NCI-H748 (cell line): Measurements from ENCODE around the gene NSUN7.
"Not testable (repeated sequence)": the region's sequence is repeated elsewhere in the genome, so short reads cannot be mapped to it uniquely, and the experiment has no call there.

Source experiments
- DNase-seq: peaks from one replicate; lab custom pipeline; 2025; ENCODE audit not compliant: unreplicated experiment; lab: John Stamatoyannopoulos, UW

The NSUN7 gene

DNA sequence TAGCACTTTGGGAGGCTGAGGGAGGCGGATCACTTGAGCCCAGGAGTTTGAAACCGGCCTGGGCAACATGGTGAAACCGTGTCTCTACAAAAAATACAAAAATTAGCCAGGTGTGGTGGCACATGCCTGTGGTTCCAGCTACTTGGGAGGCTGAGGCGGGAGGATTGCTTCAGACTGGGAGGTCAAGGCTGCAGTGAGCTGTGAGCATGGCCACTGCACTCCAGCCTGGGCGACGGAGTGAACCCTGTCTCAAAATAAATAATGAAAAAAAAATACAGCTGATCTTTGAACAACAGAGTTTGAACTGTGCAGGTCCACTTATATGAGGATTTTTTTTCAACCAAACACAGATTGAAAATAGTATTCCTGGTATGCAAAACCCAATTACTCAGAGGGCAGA is 67.4 kb downstream of the NSUN7 start:
- DNase-seq: not testable (repeated sequence)

DNA sequence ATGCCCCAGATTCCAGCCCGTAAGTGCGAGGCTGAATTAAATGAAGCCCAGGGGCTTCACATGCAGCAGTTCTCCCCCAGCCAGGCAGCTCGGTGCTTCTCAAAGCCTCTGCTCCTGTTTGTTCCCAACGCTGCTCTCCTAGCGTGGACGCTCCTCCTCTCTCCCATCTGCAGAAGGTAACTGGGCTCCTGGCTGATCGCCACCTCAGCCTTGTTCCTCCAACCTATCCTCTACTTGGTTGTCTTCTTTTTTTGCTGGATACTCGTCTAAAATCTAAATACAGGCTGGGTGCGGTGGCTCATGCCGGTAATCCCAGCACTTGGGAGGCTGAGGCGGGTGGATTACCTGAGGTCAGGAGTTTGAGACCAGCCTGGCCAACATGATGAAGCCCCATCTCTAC is 70.3 kb downstream of the NSUN7 start:
- no peak for DNase-seq

DNA sequence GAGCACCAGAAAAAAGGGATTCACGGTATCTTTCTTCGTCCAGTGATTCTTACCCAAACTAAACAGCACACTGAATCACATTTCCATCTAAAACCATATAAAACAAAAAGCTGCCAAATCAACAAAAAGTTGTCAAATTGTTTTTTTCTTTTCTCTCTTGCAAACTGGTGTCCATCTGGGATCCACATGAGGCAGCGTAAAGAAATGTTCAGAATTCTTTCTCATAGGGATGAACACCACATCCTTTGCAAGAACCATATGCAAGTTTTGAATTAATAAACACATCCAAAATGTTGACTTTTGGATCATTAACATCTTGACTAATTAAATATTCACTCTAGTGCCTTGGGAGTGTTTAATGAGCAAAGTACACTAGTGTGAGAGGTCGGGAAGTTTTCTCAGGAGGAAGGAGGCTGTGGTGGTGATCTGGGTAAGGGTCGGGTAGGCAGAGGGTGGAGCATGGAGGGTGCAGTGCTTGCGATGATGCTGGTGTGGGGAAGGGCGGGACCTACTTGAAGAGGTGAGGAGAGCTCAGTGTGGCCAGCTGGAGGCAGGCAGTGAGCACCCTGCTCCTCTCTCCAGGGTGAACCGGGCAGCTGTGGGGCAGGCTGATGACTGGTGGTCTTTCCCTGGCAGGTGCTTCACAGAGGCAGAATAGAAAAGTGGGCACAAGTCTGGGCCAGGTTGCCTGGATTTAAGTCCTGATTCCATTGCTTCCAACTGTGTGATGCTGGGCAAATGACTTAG is 72.8 kb downstream of the NSUN7 start:
- no peak for DNase-seq

DNA sequence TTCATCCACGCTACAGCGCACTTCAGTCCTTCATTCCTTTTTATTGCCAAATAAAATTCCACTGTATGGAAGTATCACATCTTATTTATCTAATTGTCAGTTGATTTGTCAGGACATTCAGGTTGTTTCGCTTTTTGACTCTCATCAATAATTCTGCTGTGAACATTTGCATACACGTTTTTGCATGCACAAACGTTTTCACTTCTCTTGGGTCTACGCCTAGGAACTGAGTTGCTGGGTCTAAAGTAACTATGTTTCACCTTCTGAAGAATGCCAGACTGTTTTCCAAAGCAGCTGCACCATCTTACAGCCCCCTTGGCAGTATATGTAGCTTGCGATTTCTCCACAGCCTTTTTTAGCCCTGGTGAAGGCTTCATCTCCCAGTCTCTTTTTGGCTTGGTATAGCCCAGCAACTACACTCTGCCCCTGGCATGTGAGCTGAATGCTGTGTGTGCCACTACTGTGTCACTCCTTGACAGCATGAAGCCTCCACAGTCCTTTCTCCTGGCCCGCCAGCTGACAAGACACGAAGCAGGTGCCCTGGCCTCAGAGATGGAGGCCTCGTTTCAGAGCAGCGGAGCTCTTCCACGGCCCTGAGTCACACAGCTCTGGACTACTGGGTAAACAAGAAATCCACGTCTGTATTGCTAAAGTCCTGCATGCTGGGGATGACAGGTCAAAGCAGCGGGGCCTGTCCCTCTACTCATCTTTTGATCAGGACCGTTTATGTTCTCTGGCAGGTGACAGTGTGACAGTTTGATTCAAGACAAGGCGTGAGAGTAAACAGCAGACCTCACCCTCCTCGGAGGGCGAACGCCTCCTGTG is 75.5 kb downstream of the NSUN7 start:
- DNase-seq: no peak

DNA sequence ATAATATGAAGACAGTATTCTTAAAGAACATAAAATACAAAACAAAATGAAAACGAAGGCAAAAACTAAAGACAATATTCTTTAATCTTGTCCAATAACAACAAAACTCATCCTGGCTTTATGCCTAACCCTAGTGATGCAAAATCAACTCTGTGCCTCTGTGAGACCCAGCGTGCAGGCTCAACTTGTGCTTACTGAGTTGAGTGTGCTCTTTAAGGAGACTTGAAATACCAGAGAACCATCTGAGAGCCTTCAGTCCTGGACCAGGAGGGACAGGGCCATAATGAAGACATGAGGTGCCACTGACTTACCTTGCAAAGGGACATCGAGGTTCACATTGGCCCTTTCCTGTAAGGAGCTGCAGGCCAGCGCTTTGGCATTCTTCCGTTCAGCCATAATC is 77.1 kb downstream of the NSUN7 start:
- DNase-seq: no peak

DNA sequence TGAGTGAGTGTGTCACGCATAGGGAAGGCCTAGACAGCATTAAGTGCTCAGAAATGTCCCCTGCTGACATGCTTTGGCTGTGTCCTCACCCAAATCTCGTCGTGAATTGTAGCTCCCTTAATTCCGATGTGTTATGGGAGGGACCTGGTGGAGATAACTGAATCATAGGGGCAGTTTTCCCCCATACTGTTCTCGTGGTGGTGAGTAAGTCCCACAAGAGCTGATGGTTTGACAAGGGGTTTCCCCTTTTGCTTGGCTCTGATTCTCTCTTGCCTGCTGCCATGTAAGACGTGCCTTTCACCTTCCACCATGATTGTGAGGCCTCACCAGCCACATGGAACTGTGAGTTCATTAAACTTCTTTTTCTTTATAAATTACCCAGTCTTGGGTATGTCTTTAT is 78.0 kb downstream of the NSUN7 start:
- no peak for DNase-seq

DNA sequence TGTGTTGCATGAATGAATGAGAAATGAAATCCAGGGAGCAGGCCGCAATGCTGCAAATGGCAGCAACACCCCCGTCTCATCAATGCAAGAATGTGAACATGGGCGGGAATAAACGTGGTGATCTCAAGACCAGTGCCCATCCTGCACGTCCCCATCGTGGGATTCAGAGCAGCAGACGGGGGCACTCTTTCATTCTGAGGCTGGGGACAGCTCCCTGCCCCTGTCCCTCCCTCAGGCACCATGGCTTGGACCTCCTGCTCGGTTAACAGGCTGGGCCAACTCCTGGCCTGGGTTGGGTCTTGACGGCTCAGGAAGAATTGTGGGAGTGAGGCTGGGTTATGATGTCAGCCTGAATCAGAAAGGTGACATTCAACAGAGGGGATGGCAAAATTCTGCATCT is 78.9 kb downstream of the NSUN7 start:
- DNase-seq: no peak

DNA sequence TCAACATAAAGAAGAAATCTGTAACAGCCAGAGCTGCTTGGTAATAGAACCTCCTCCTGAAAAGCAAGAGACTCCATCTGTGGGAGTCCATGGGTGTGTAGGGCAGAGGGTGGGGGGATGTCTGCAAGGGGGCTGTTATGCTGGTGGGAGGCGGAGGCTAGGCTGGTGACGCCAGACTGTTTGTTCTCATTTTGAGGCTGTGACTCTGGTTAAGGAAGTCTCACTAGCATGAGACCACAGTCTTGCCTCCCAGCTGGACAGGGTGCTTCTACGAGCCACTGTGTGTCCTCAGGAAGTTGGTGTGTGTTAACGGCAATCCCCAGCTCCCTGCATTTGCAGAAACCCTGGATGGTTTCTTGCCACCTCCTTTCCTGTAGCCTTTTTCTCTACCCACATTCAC is 79.8 kb downstream of the NSUN7 start:
- DNase-seq: no peak

DNA sequence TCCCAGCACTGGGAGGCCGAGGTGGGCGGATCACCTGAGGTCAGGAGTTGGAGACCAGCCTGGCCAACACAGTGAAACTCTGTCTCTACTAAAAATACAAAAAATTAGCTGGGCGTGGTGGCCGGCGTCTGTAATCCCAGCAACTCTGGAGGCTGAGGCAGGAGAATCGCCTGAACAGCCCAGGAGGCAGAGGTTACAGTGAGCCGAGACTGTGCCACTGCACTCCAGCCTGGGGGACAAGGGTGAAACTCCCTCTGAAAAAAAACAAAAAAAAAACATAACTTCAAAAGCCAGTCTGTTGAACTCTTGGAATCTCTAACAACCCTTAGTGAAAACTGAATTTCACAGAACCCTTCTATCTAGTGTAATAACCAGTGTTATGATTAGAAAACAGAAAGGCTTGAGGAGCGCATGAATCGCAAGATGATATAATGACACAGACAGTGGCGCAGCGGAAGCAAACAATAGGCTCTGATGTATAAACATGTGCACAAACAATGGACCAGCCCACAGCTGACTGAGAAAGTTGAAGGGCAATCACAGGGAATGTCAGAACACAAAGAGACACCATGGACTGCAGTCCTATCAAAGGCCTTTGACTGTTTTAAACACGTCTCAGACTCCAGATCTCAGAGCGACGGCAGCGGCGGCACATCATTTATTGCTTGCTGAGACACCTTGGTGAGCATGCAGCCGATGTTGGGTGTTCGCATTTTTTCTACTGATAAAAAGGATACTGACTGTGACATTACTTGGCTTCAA is 81.6 kb downstream of the NSUN7 start:
- DNase-seq: peak; percentile 31

DNA sequence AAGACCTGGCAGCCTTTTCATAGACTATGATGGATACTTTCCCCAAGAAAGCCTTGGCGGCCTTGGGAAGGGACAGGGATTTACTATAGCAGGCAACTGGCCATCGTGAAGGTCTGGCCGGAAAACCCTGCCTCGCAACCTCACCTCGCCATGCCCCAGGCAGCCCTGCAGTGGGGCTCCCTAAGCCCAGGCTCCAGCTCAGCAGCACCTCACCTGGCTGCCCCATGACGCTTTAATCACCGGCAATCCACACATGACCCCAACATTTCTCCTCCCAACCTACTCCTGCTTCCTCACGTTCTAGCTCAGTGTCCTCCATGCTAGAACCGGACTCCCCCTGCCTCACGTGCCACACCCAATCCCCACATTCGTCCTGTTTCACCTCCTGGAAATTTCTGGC is 82.4 kb downstream of the NSUN7 start:
- no peak for DNase-seq

DNA sequence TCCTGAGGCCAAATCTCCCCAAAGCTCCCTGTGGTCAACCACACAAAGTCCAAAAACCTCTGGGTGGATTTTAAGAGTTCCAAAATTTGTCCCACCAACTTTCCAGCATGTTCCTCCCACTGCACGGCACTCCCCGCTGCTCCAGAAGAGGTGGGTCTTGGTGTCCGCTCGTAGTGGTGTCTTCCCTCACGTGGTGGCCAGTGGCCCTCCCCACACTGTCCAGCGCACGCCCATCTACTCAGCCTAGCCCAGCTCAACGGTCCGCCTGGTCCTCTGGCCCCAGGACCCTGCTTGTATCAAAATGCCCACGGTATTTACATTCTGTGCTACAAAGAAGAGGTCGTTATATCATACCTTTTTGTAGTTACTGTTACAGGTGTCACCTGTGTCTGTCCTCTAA is 83.5 kb downstream of the NSUN7 start:
- no peak for DNase-seq

DNA sequence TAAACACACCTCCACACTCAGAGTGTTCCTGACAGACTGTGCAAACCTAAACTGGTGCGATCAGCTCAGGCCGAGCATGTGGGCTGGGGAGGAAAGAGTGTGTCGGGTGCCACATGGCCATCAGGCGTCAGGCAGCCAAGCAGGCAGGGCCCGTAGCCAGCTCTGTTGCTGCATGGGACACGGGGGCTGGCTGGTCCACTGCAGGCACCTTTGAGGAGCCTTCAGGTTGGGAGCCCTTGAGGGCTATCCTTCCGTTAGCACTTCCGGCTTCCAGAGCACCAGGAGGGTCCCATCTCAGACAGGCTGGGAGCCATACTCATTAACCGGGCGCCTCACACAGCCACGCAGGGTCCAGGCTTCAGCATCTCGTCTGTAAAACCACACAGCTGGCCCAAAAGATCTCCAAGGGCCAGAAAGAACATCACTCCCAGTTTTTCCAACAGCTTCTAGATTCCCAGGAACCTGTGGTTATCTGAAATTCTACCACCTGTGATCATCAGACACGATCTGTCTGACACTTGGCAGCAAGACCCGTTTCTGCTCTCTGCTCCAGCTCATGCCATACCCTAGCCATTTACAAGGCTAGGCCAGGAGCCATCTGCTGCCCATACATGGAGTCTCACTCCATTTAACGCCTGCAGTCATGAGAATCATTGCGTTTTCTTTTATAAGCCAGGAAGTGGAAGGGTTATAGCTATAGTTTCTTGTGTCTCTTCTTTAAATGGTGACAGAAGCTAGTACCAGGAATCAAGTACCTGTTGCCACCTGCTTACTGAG is 87.5 kb downstream of the NSUN7 start:
- no peak for DNase-seq

DNA sequence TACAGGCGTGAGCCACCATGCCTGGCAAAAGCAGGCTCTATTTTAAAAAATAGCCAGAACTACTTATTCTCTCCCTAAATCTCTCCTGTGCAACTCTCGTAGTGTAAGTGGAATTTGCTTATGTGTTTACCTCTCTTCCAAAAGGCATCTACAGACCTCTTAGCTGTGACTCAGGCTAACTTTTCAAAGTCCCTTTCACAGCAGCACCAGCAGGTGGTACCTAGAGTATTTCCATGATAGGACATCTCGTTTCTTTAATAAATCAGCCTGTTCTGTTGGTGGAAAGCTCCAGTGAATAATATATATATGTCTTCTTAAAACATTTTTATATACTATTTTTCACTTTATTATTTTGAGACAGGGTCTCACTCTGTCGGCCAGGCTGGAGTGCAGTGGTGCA is 89.0 kb downstream of the NSUN7 start:
- DNase-seq: no peak

DNA sequence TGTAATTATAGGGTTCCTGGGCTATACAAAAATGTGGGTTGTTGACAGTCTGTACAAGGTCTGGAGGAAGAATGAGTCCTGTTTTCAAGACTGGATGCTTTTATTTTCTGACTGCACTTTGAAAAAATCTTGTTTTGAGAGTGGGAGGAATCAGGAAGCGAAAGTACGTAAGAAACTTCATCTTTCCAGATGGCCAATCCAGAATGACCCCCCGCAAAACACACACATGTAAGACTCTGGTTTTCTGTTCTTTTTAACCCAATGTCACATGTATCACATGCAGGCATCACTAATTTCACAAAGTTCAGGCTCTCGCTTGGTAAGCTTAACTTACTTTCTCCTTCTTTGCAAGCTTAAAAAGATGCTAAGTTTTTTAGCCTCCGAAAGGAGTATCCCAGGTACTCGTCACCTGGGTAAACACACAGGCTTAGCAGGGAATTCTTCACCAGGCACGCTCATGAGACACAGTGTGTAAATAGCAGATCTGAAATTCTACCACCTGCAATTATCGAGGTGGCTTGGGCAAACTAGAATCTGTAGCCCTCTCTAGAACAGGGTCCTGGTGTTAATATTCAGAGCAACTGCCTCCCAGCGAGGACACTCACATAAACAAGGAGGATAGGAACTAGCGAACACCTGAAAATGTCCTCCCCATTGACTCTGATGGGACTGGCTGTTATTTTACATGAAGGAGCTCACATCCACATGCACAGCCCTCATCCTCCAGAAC is 90.7 kb downstream of the NSUN7 start:
- peak; percentile 51 for DNase-seq

DNA sequence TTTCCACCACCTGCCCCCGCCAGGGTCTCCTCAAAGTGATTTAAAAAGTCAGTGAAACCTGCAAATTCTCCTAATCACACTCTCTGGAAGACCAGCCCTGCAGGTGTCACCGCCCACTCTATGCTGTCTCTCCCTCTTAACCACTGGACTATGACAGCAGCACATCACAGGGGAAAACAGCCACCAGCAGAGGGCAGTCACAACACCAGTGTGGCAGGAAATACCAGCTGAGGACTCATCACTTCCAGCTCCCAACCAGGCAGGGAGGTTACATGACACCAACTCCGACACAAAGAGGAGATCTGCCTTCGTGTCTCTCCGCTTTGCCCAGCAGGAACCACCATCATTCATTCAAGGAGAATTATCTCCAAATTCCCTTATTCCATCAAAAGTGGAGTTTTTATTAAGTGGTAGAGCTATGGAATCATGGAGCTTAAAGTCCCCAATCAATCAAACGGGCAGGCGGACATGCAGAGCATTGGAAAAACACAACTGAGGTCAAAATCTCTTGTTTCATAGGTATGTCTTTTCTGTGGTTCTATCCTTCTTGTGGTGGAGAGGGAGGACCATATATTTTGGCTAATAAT is 91.3 kb downstream of the NSUN7 start:
- peak; percentile 82 for DNase-seq

DNA sequence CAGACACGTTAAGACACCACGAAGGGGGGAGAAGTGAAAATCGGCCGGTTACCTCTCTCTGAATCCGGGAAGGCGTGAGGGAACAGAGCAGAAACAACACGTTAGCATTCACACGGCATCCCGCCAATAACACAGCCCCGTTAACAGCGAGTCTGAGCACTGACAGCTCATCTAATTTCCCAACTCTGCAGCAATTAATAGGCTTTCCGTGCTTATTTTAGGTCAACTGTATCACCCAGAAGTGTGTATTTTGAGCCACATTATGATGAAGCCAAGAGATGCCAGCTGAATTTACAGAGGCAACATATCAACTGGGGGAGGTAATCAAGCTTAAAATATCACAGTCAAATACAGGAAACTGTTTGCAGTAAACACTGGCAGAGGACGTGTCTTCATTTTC is 92.6 kb downstream of the NSUN7 start:
- DNase-seq: peak; percentile 51

DNA sequence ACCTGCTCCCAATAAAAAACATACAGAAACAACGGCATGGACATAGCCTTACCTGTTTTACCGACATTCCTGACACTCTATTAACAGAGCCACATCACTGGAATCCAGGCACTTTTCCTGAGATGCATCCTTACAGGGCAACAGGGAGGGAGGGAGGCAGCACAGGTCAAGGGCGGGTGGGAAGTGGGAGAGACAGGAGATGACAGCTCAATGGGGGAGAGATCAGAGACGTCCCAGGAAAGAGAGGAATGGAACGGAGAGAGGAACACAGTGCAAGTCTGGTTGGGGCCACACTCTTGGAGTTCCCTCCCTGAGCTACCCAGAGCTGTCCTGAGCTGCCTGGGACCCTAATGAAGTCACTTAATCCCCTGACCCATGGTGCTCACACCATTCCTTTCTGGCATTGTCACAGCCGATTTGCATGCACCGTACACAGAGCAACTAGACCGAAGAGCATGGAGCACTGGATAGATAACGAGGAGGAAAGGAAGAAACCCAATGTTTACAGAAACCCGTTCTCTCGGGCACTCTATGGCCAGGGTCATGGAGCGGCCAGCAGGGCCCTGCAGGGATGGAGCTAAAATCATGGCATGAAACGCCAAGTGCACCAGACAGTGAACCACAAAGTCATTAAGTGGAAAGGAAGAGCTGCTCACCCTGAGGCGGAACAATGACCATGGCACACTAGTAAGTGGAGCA is 93.1 kb downstream of the NSUN7 start:
- DNase-seq: peak; percentile 18

DNA sequence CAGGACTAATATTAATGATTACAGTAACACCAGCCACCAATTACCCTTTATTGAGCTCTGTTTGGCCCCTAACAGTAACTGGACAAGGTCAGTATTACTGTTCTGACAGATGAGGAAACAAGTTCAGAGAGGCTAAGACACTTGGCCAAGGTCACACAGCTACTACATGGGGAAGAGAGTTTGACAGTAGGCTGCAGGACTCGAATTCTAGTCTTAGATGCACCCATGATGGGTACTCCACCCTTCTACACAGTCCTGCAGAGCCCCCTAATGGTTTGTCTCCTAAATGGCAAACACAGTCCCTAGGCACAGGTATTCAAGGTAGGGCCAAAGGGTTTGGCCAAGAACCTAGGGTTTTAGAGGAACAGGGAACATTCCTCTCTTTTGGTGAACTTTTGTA is 93.9 kb downstream of the NSUN7 start:
- DNase-seq: peak; percentile 48

DNA sequence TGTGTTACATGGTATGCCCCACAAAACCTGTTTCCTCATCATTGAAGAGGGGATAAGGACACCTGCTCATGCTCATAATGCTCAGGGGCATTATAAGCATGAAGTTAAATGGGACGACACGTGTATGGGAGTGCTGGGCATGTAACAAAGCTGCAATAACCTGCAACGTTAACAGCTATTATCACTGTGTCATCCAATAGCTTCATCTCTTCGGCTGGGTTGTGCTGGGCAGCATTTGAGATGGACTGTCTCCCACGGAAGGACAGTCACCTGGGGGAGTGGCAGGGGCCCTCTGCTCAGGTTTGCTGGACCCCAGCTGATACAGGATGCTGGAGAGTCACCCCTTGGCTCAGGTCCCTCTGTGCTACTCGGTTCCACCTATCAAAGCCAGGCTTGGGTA is 94.5 kb downstream of the NSUN7 start:
- DNase-seq: no peak
